ENCODE data around the gene NCBP2L. TPM values are rescaled to one million over a fixed set of nuclear protein-coding genes. Genes with fewer than 3 reads are reported as not detected.

Gene NCBP2L
- total RNA-seq, 4 donors from 2014 or later: not detected

GRCh38 chrX:107827030-107827831 lies 49.7 kb downstream of the NCBP2L start:
- Histone ChIP-seq H3K9me3 (no peaks in the 10 kb centered on the region), H3K4me3 (peak overlapping the region; percentile 59 to 68 (median 65)), H3K27ac (replicated peaks in 1 of 4) (peak overlapping the region; percentile 92 to 93 (median 92)), H3K36me3 (no peaks in the 10 kb centered on the region), H3K4me1 (peaks cover 0 to 41% (median 20%) of the 10 kb centered on the region in 4 donors), H3K27me3 (no peaks in the 10 kb centered on the region)
- WGBS: 42% methylated on average over 13 of the region's 13 CpGs
- intact Hi-C loops (cut with DNase I): no loop called here
- TF ChIP-seq CTCF (IDR thresholded peaks at IDR 0.05): no peak
- no peak for TF ChIP-seq EP300 (IDR thresholded peaks at IDR 0.05)
- TF ChIP-seq POLR2A (IDR thresholded peaks at IDR 0.05; ENCODE audit: low read depth): no peak
- TF ChIP-seq POLR2AphosphoS5 (IDR thresholded peaks at IDR 0.05): no peak
- no peak for DNase-seq (ENCODE audit: extremely low spot score)

DNA sequence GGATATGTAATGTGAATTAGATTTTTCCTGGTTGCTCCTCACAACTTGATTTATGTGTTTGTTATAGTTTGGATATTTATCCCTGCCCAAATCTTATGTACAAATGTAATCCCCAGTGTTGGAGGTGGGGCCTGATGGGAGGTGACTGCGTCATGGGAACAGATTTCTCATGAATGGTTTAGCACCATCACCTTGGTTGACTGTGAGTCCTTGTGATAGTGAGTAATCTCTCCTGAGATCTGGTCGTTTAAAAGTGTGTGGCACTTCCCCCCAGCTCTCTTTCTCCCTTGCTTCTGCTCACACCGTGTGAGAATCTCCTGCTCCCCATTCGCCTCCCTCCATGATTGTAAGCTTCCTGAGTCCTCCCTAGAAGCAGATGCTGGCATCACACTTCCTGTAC lies 50.3 kb downstream of the NCBP2L start:
- no peak for DNase-seq (ENCODE audit: extremely low spot score)
- H3K36me3 ChIP-seq: no peaks in the 10 kb centered on the region
- peak overlapping the region in 3 of 4 donors; percentile 59 to 68 (median 66) for H3K4me3 ChIP-seq
- H3K4me1 ChIP-seq: peaks cover 0 to 41% (median 20%) of the 10 kb centered on the region in 4 donors
- WGBS: 45% methylated on average over 4 of the region's 4 CpGs
- peak overlapping the region; percentile 92 to 93 (median 92) for H3K27ac ChIP-seq (replicated peaks in 1 of 4)
- H3K9me3 ChIP-seq: no peaks in the 10 kb centered on the region
- no peaks in the 10 kb centered on the region for H3K27me3 ChIP-seq
- intact Hi-C loops (cut with DNase I): no loop called here
- TF ChIP-seq POLR2A (IDR thresholded peaks at IDR 0.05; ENCODE audit: low read depth) (no peak), EP300 (IDR thresholded peaks at IDR 0.05) (no peak)

DNA sequence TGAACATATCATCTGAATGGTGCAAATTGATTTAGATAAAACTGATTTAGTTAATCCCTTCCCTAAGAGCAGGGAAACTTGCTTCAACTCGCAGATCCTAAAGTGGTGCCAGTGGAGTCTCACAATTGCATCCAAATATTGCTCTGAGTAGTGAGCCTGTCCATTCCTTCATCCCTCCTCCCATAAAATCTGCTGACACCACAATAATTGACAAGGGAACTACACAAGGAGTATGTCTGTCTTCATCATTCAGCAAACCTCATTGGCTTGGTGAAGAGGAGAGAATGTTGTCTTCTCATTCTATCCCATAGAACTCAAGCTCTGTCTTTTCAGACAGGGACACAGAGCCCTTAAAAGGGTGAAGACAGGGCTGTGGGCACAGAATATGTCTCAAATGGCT lies 52.3 kb downstream of the NCBP2L start:
- Histone ChIP-seq H3K9me3 (no peaks in the 10 kb centered on the region), H3K27ac (replicated peaks in 1 of 4) (no peak overlapping the region), H3K36me3 (no peaks in the 10 kb centered on the region), H3K27me3 (no peaks in the 10 kb centered on the region), H3K4me1 (peaks cover 0 to 37% (median 20%) of the 10 kb centered on the region in 4 donors), H3K4me3 (no peak overlapping the region)
- WGBS: 43% methylated on average over 1 of the region's 1 CpG
- intact Hi-C loops (cut with DNase I): no loop called here
- no peak for DNase-seq (ENCODE audit: extremely low spot score)
- TF ChIP-seq CTCF (IDR thresholded peaks at IDR 0.05): no peak
- TF ChIP-seq POLR2A (IDR thresholded peaks at IDR 0.05; ENCODE audit: low read depth): no peak
- no peak for TF ChIP-seq EP300 (IDR thresholded peaks at IDR 0.05)
- no peak for TF ChIP-seq POLR2AphosphoS5 (IDR thresholded peaks at IDR 0.05)

DNA sequence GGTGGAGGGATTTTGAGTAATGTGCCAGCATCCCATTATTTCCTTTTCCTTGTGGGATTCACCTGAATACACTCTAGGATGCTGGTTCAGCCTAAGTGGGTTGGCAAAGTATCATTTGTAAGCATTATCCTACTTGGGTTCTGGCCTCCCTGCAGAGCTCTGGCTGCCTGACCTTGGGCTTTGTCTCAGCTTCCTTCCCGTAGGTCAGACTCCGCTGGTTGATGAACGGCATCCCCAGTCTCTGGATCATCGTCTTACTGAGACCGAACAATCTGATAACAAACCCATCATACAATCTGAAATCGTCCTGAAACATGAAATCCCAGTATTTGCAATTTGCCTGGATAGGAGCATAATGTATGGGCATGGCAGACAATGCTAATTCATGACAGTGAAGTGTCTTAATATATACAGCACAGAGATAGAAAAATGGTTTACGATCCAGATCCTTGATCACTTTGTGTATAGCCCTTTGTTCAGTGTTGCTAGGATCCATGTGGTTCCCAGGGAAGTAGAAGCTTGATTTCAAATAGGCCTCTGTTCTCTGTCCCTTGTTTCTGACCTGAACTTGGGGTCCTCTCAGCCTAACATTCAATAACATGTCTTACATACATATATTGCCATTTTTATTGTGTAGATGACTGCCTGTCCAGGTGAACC lies 53.7 kb downstream of the NCBP2L start:
- Histone ChIP-seq H3K4me3 (no peak overlapping the region), H3K9me3 (no peaks in the 10 kb centered on the region), H3K27ac (replicated peaks in 1 of 4) (no peak overlapping the region), H3K4me1 (peaks cover 0 to 34% (median 17%) of the 10 kb centered on the region in 4 donors), H3K36me3 (no peaks in the 10 kb centered on the region), H3K27me3 (no peaks in the 10 kb centered on the region)
- WGBS: 74% methylated on average over 7 of the region's 7 CpGs
- intact Hi-C loops (cut with DNase I): no loop called here
- no peak for DNase-seq (ENCODE audit: extremely low spot score)
- TF ChIP-seq POLR2AphosphoS5 (IDR thresholded peaks at IDR 0.05) (no peak), POLR2A (IDR thresholded peaks at IDR 0.05; ENCODE audit: low read depth) (no peak), EP300 (IDR thresholded peaks at IDR 0.05) (no peak), CTCF (IDR thresholded peaks at IDR 0.05) (no peak)

Data from esophagus muscularis mucosa (tissue), 4 donors.